Nucleus accumbens (tissue), 56 donors: ENCODE measurements around the gene FCHSD2.

ENCODE experiments used
- DNase-seq, 56 donors: peaks; one replicate each; lab custom pipeline; 2025; lab: John Stamatoyannopoulos, UW

Gene FCHSD2

DNA sequence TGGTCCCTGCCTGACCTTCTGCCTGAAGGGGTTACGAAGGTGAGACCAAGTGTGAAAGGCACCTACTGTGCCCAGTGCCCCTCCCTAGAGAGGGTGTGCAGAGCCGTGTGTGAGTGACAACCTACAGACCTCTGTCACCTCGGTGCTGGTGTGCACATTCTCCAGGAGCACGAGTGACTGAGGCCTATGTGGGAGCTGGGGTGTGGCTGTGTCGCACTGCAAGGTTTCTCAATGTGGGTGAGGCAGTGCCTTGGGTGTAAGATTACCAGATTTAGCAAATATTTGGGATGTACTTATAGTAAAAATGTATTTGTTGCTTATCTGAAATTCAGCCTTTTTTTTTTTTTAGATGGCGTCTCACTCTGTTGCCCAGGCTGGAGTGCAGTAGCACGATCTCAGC is 353.9 kb downstream of the FCHSD2 start:
- peak in 15 of 56 donors; percentile 24 to 66 (median 41) for DNase-seq

DNA sequence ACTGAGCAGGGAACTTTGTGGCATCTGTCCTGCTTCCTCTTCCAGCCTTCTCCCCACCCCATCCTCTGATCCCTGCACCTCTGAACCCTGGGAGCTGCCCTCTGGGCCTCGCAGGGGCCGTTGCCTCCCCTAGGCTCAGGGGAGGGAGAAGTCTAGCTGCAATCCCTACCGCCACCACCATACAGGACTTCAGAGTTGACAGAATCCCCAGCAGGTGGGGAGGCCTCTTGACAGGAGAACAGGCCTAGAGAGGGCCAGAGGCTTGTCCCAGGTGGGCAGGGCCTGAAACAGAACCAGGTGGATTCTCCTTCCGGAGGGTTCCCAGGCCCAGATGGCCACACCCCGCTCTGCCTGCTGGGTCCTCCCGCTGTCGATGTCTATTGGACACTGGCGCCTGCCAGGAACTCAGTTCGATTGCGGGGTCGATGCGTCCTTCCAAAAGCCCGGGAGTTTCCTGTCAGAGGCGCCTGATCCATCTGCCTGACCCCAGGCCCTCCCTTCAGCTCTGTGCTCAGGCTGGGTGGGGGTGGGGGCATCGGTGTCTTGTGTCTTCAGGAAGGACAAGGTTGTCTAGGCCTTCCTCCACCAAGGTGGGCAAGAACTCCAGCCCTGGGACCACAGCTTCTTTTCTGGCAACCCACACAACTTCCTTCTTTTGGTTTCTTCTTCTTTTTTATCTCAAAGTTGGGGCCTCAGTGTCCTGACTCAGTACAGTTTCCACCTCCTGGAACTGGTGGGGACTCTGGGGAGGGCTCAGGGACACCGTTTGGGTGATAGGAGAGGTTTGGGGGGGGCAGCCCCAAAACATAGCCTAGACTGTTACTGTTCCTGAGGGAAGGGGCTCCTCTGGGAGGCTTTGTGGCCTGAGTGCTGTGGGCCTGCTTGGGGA is 354.7 kb downstream of the FCHSD2 start:
- no peak for DNase-seq
